HG03521 (cell line): ENCODE results near the gene STXBP5L.
"Not testable (repeated sequence)": the region's sequence is repeated elsewhere in the genome, so short reads cannot be mapped to it uniquely, and the experiment has no call there.

Experiments
- ATAC-seq: cut with Tn5 transposase; IDR thresholded peaks from one replicate; pipeline ENCODE4 v1.9.1; 2021; ENCODE audit warnings: mild to moderate bottlenecking, moderate library complexity; ENCODE audit not compliant: unreplicated experiment

Gene STXBP5L

GRCh38 chr3:120988994-120989393 is 81.0 kb downstream of the STXBP5L start:
- no peak for ATAC-seq

GRCh38 chr3:121018917-121019321 is 110.9 kb downstream of the STXBP5L start:
- no peak for ATAC-seq

- no peak for ATAC-seq
Measured at GRCh38 chr3:121063628-121064027, 155.6 kb downstream of the STXBP5L start.

- ATAC-seq = no peak
Measured at GRCh38 chr3:121064121-121064520, 156.1 kb downstream of the STXBP5L start.

GRCh38 chr3:121072133-121072532 is 164.1 kb downstream of the STXBP5L start:
- no peak for ATAC-seq

- ATAC-seq = no peak
Measured at GRCh38 chr3:121073011-121073410, 165.0 kb downstream of the STXBP5L start.

- no peak for ATAC-seq
Measured at GRCh38 chr3:121075191-121075590, 167.2 kb downstream of the STXBP5L start.

- not testable (repeated sequence) for ATAC-seq
Measured at GRCh38 chr3:121078378-121079101, 170.5 kb downstream of the STXBP5L start.

GRCh38 chr3:121096953-121097352 is 188.9 kb downstream of the STXBP5L start:
- no peak for ATAC-seq

GRCh38 chr3:121111086-121111485 is 203.1 kb downstream of the STXBP5L start:
- ATAC-seq = not testable (repeated sequence)

- no peak for ATAC-seq
Measured at GRCh38 chr3:121111914-121112612, 204.1 kb downstream of the STXBP5L start.

GRCh38 chr3:121126033-121126706 is 218.2 kb downstream of the STXBP5L start:
- no peak for ATAC-seq

GRCh38 chr3:121126707-121127035 is 218.7 kb downstream of the STXBP5L start:
- ATAC-seq = no peak

- no peak for ATAC-seq
Measured at GRCh38 chr3:121152573-121152972, 244.6 kb downstream of the STXBP5L start.

- no peak for ATAC-seq
Measured at GRCh38 chr3:121153851-121154250, 245.8 kb downstream of the STXBP5L start.

GRCh38 chr3:121155028-121155427 is 247.0 kb downstream of the STXBP5L start:
- no peak for ATAC-seq

GRCh38 chr3:121165397-121165837 is 257.4 kb downstream of the STXBP5L start:
- ATAC-seq = no peak

GRCh38 chr3:121167374-121168139 is 259.6 kb downstream of the STXBP5L start:
- ATAC-seq = no peak

GRCh38 chr3:121175083-121175482 is 267.1 kb downstream of the STXBP5L start:
- ATAC-seq = no peak

GRCh38 chr3:121190626-121191025 is 282.6 kb downstream of the STXBP5L start:
- not testable (repeated sequence) for ATAC-seq

- ATAC-seq = no peak
Measured at GRCh38 chr3:121202573-121202972, 294.6 kb downstream of the STXBP5L start.
